CD14-positive monocyte (primary cell): ENCODE data around the gene SECISBP2L. TPM values are rescaled to one million over a fixed set of nuclear protein-coding genes. Genes with fewer than 3 reads are reported as not detected.

Experiments used
- DNase-seq, 3 donors: peaks; one replicate each; pipeline ENCODE4 v3.0.0-alpha.2; 2011 to 2022
- H2AFZ ChIP-seq: 2 replicates; pipeline ENCODE4 v1.6.0; 2012; ENCODE audit warnings: mild to moderate bottlenecking, low read depth, low read length, inconsistent platforms; ENCODE audit not compliant: insufficient read depth, poor library complexity, severe bottlenecking
- H3K27ac ChIP-seq, 2 donors: 1 replicate in 1 of 2; 2 replicates in 1 of 2; pipeline ENCODE4 v1.5.1; 2012 to 2013; ENCODE audit warnings: low read length in 2 of 2, control low read depth in 1 of 2, inconsistent platforms in 1 of 2, low read depth in 1 of 2, mild to moderate bottlenecking in 1 of 2
- H3K27me3 ChIP-seq, 2 donors: one replicate each; pipeline versions ENCODE4 v1.6.0 to v1.6.1; 2011 to 2013; ENCODE audit warnings: low read length in 2 of 2; ENCODE audit not compliant: control insufficient read depth in 2 of 2, insufficient read depth in 2 of 2
- H3K36me3 ChIP-seq, 2 donors: replicated peaks in 1 of 2; 1 replicate in 1 of 2; 2 replicates in 1 of 2; pipeline versions ENCODE4 v1.5.1 to v1.6.1; 2012 to 2013; ENCODE audit warnings: low read length in 2 of 2, control low read depth in 1 of 2, inconsistent platforms in 1 of 2, mild to moderate bottlenecking in 1 of 2; ENCODE audit not compliant: insufficient read depth in 2 of 2, control insufficient read depth in 1 of 2
- H3K4me1 ChIP-seq, 2 donors: 1 replicate in 1 of 2; 2 replicates in 1 of 2; pipeline versions ENCODE4 v1.5.1 to v1.6.1; 2012 to 2013; ENCODE audit warnings: low read length in 2 of 2, control low read depth in 1 of 2, inconsistent platforms in 1 of 2, mild to moderate bottlenecking in 1 of 2, moderate library complexity in 1 of 2; ENCODE audit not compliant: insufficient read depth in 2 of 2, control insufficient read depth in 1 of 2
- H3K4me2 ChIP-seq: replicated peaks from 2 replicates; pipeline ENCODE3; 2012; ENCODE audit warnings: low read length, moderate library complexity, mild to moderate bottlenecking; ENCODE audit not compliant: poor library complexity, severe bottlenecking; ENCODE audit errors: extremely low read depth
- H3K4me3 ChIP-seq, 3 experiments: fragments of 200-600 bp in 1 of 3; sonication (generic) in 1 of 3; replicated peaks in 1 of 3; 1 replicate in 2 of 3; 2 replicates in 1 of 3; pipeline ENCODE4 v1.5.1; 2011 to 2013; ENCODE audit warnings: low read length in 3 of 3, mild to moderate bottlenecking in 3 of 3, control low read depth in 2 of 3, low read depth in 2 of 3, inconsistent platforms in 1 of 3, moderate library complexity in 1 of 3
- H3K79me2 ChIP-seq: 2 replicates; pipeline ENCODE4 v1.6.0; 2012; ENCODE audit warnings: mild to moderate bottlenecking, control low read depth, inconsistent platforms, low read length, moderate library complexity; ENCODE audit not compliant: insufficient read depth
- H3K9ac ChIP-seq: 2 replicates; pipeline ENCODE4 v1.6.0; 2017; ENCODE audit warnings: low read length, mild to moderate bottlenecking; ENCODE audit not compliant: insufficient read depth, poor library complexity, severe bottlenecking
- H3K9me3 ChIP-seq, 2 donors: replicated peaks in 1 of 2; 1 replicate in 1 of 2; 2 replicates in 1 of 2; pipeline versions ENCODE4 v1.5.1 to v1.6.1; 2012 to 2013; ENCODE audit warnings: low read length in 2 of 2, control low read depth in 1 of 2; ENCODE audit not compliant: control insufficient read depth in 1 of 2, insufficient read depth in 1 of 2
- H4K20me1 ChIP-seq: 2 replicates; pipeline ENCODE4 v1.6.0; 2012; ENCODE audit warnings: mild to moderate bottlenecking, low read length, control low read depth, moderate library complexity; ENCODE audit not compliant: insufficient read depth
- H3K27ac Mint-ChIP-seq, 7 donors: one replicate each; pipeline ENCODE4 v1.8.0; 2020; ENCODE audit warnings: mild to moderate bottlenecking in 7 of 7, mixed read lengths in 7 of 7, moderate library complexity in 6 of 7, inconsistent platforms in 2 of 7
- H3K27me3 Mint-ChIP-seq, 3 donors: one replicate each; pipeline ENCODE4 v1.8.0; 2021 to 2022; ENCODE audit warnings: low read depth in 3 of 3, mild to moderate bottlenecking in 3 of 3, mixed read lengths in 3 of 3, moderate library complexity in 3 of 3, inconsistent platforms in 1 of 3
- H3K36me3 Mint-ChIP-seq, 2 donors: one replicate each; pipeline ENCODE4 v1.8.0; 2020; ENCODE audit warnings: mixed read lengths in 2 of 2, inconsistent platforms in 1 of 2, mild to moderate bottlenecking in 1 of 2
- H3K4me1 Mint-ChIP-seq: one replicate; pipeline ENCODE4 v1.8.0; 2020; ENCODE audit warnings: mild to moderate bottlenecking, mixed read lengths
- H3K4me3 Mint-ChIP-seq, 2 donors: one replicate each; pipeline ENCODE4 v1.8.0; 2020; ENCODE audit warnings: mild to moderate bottlenecking in 2 of 2, mixed read lengths in 2 of 2, moderate library complexity in 1 of 2
- H3K9me3 Mint-ChIP-seq, 7 donors: one replicate each; pipeline ENCODE4 v1.8.0; 2020 to 2022; ENCODE audit warnings: mixed read lengths in 7 of 7, mild to moderate bottlenecking in 6 of 7, moderate library complexity in 6 of 7, inconsistent platforms in 2 of 7
- WGBS: methylation state at CpG from one replicate; pipeline ENCODE4 v1.1.5; 2013; ENCODE audit warnings: missing lambda C conversion rate; ENCODE audit not compliant: insufficient coverage; 5-methylcytosine and 5-hydroxymethylcytosine counted together
- intact Hi-C, 2 donors: fragments of 100-400 bp; cut with micrococcal nuclease; formaldehyde crosslinking; loops; one replicate each; pipeline versions ENCODE4 v1.15.0 to v1.15.1; 2023
- polyA plus RNA-seq, 3 donors: library from polyadenylated mRNA; depleted of rRNA in 1 of 3; unstranded in 2 of 3; stranded (reverse) in 1 of 3; fragments of 300-500 nt in 2 of 3; fragments of >200 nt in 1 of 3; fragmentation: Illumina TruSeq in 2 of 3; gene quantifications; 1 replicate in 2 of 3; 2 replicates in 1 of 3; pipeline ENCODE4 v1.2.3, GENCODE V29; 2012 to 2021
- TF ChIP-seq, protein P1 (sequence below): fragments of 200-600 bp; IDR thresholded peaks from one replicate; pipeline ENCODE4 v1.8.0; 2022; ENCODE audit warnings: antibody characterized with exemption, mild to moderate bottlenecking

SECISBP2L gene
- polyA plus RNA-seq, 3 donors, result 5.0 to 19.8 (median 9.5) TPM

DNA sequence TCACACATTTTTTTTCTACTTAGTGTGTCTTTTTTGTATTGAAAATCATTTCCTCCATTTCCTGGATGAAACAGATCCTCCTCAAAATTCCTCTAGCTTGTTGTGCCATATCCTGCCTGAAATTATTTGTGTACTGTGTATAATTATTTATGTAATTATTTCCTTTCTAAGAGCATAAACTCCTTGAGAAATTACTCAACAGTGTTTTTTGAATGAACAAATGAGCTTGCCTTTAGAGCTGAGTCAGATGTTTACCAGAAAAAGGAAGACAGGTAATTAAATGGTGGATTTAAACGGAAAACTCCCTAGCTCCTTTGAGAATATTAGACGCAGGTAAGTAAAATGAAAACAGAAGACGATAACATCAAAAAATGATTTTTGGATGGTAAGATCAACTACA lies 13.2 kb upstream of the SECISBP2L start:
- H2AFZ ChIP-seq, result no peak overlapping the region
- no peaks in the 10 kb centered on the region for H3K79me2 ChIP-seq
- no peaks in the 10 kb centered on the region for H4K20me1 ChIP-seq
- no peak overlapping the region for H3K4me3 ChIP-seq
- no peak overlapping the region for H3K9ac ChIP-seq
- Mint-ChIP-seq H3K36me3 (no peaks in the 10 kb centered on the region), H3K27me3 (peaks cover 0 to 1% (median 0%) of the 10 kb centered on the region in 3 donors), H3K4me1 (peaks cover 6% of the 10 kb centered on the region), H3K27ac (no peak overlapping the region), H3K9me3 (peaks cover 0 to 1% (median 0%) of the 10 kb centered on the region in 7 donors), H3K4me3 (no peak overlapping the region)
- intact Hi-C loops, result no loop called here
- WGBS, result no CpG with 5 or more reads among the region's 3 CpGs
- H3K4me2 ChIP-seq, result no peak overlapping the region
- H3K4me1 ChIP-seq, result peaks cover 16 to 23% of the 10 kb centered on the region in 2 donors
- no peaks in the 10 kb centered on the region for H3K27me3 ChIP-seq
- TF ChIP-seq, protein P1, sequence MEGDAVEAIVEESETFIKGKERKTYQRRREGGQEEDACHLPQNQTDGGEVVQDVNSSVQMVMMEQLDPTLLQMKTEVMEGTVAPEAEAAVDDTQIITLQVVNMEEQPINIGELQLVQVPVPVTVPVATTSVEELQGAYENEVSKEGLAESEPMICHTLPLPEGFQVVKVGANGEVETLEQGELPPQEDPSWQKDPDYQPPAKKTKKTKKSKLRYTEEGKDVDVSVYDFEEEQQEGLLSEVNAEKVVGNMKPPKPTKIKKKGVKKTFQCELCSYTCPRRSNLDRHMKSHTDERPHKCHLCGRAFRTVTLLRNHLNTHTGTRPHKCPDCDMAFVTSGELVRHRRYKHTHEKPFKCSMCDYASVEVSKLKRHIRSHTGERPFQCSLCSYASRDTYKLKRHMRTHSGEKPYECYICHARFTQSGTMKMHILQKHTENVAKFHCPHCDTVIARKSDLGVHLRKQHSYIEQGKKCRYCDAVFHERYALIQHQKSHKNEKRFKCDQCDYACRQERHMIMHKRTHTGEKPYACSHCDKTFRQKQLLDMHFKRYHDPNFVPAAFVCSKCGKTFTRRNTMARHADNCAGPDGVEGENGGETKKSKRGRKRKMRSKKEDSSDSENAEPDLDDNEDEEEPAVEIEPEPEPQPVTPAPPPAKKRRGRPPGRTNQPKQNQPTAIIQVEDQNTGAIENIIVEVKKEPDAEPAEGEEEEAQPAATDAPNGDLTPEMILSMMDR, result no peak
- H3K36me3 ChIP-seq, result no peaks in the 10 kb centered on the region
- no peak overlapping the region for H3K27ac ChIP-seq
- H3K9me3 ChIP-seq, result no peaks in the 10 kb centered on the region
- DNase-seq, result no peak

GRCh38 chr15:49058559-49058958 lies 12.3 kb upstream of the SECISBP2L start:
- no peaks in the 10 kb centered on the region for H3K36me3 ChIP-seq
- H3K27me3 ChIP-seq, result no peaks in the 10 kb centered on the region
- H4K20me1 ChIP-seq, result no peaks in the 10 kb centered on the region
- peaks cover 0 to 1% (median 0%) of the 10 kb centered on the region in 7 donors for H3K9me3 Mint-ChIP-seq
- intact Hi-C loops, result no loop called here
- no peak overlapping the region for H3K27ac ChIP-seq
- no peak overlapping the region for H3K9ac ChIP-seq
- no peak overlapping the region for H3K4me2 ChIP-seq
- H3K27ac Mint-ChIP-seq, result no peak overlapping the region
- no peak overlapping the region for H2AFZ ChIP-seq
- TF ChIP-seq, protein P1, result no peak
- H3K9me3 ChIP-seq, result no peaks in the 10 kb centered on the region
- peaks cover 6% of the 10 kb centered on the region for H3K4me1 Mint-ChIP-seq
- no peak overlapping the region for H3K4me3 ChIP-seq
- no CpG with 5 or more reads among the region's 1 CpG for whole genome bisulfite sequencing
- no peaks in the 10 kb centered on the region for H3K79me2 ChIP-seq
- DNase-seq, result no peak
- H3K27me3 Mint-ChIP-seq, result peaks cover 0 to 1% (median 0%) of the 10 kb centered on the region in 3 donors
- no peaks in the 10 kb centered on the region for H3K36me3 Mint-ChIP-seq
- H3K4me1 ChIP-seq, result peaks cover 7 to 14% of the 10 kb centered on the region in 2 donors
- H3K4me3 Mint-ChIP-seq, result no peak overlapping the region
